HG03108 (cell line): ENCODE data around the gene SLC29A3.

Experiments
- ATAC-seq: cut with Tn5 transposase; IDR thresholded peaks from one replicate; pipeline ENCODE4 v1.9.1; 2021; ENCODE audit warnings: moderate library complexity; ENCODE audit not compliant: unreplicated experiment

SLC29A3 gene

DNA sequence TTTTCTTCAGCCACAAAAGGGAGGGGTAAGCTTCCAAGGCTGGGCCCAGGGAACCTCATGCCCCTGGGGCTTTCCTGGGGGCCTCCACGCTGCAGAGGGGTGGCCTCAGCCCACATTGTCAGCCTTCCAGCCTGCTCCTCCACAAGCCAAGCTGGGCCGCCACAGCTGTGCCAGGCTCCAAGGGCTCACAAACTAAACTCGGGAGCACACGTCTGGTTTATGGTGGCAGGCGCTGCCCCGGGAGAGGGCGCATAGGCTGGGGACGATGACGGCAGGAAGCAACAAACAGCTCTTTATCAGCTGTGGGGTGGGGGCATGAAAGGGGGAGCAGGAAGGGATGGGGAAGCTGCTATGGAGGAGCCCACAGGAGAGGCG, 71.4 kb downstream of the SLC29A3 start:
- ATAC-seq, result no peak

DNA sequence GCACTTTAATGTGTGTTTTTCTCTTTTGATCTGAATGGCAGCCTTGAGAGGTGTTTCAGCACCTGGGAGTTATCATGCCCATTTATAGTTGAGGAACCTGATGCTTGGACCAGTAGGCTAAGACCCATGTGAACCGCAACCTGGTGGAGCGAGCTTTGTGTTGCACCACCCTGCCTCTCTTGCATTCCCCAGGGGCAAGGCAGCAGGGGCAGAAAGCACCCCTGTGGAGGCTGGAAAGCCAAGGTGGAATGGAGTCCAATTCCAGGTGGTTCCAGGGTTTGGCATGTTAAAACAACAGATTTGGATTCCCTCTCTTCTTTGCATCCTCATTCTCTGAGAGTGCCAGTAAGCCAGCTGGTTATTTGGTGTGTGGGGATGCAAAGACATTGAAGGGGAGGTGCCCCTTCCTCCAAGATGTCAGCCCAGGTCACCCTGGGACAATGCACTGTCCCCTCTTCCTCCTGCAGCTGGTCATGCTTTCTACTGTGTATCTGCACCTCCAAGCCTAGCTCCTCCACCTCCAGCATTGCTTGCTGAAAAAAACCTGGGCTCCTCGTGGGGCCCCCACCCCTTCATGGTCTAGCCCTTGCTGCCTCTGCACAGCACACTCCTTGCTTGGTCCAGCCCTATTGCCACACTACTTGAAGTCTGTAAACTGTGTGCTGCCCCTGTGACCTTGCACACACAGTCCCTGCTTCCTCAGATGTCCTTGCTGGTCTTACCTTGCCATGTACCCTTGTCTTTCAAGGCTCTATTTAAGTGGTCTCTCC, 72.0 kb downstream of the SLC29A3 start:
- ATAC-seq, result no peak

DNA sequence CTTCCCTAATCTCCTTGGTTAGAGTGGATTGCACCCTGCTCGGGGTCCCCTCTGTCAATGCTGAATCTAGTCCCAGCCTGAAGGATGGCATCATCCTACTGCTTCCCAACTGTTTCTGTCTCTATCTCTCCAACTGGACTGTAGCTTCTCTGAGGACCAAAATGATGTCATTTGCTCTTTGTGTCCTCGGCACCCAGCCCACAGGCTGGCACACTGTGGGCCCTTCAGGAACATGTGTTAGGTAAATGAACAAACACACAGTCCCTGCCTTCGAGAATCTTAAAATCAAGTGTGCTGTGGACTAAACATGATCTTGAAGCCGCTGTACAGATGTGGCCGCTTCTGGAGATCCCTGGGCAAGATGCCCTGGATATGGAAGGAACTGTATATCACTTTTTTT, 72.6 kb downstream of the SLC29A3 start:
- ATAC-seq, result no peak

DNA sequence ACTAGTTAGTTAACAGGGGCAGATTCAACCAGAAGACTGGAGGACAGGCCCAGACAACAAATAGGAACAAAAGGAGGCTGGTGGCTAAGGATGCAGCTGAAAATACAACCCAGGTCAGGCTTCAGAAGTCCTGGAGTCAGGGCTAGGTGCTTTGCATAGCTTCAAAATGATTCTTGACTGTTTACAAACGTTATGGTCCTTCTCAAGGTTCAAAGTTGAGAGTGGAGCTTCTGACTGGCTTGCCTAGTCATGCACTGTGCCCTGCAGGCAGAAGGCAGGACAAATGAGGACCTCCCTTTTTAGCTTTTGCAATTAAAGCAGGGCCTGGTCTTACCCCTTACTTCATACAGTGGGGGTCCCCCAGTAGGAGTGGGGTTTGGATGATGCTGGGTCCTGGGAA, 73.2 kb downstream of the SLC29A3 start:
- ATAC-seq, result no peak

DNA sequence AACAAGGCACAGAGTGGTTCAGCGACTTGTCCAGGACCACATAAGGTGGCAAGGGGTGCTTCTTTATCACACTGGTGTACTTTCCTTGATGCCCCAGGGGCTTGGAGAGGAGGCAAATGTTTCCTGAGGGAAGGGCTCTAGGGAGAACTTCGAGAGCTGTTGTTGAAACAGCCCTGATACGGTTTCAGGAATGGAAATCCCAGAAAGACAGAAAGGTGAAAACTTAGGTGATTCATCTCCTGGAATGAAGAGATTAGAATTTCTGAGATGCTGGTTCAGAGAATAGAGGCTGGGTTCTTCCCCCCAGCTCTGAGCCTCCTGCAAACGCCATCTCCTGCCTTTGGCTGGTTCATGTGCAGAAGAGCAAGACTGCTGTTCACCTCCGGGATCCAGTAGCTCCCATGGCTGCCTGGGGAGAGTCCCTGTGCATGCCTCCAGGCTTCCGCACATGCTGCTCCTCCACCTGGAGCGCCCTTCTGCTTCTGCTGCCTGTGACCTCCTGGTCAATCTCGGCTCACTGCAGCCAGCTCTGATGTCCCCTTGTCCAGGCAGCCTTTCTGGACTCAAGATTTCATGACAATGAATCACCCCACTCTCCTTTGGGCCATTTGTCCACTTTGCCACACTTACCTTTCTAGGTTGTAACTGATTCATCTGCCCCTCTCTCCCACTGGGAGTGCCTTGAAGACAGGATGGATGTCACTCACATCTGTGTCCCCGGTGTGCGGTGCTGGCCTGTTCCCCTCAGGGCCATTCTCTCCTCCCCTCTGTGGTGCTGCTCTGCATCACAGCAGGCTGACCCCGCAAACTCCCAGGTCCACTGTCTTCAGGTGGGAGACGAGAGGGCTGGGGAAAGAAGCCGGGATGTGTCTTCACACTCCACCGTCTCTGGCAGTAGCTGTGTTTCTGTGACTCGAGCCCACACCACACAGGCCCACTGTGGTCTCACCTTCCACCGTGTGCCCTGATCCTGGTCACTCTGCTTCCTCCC, 74.0 kb downstream of the SLC29A3 start:
- ATAC-seq, result no peak

DNA sequence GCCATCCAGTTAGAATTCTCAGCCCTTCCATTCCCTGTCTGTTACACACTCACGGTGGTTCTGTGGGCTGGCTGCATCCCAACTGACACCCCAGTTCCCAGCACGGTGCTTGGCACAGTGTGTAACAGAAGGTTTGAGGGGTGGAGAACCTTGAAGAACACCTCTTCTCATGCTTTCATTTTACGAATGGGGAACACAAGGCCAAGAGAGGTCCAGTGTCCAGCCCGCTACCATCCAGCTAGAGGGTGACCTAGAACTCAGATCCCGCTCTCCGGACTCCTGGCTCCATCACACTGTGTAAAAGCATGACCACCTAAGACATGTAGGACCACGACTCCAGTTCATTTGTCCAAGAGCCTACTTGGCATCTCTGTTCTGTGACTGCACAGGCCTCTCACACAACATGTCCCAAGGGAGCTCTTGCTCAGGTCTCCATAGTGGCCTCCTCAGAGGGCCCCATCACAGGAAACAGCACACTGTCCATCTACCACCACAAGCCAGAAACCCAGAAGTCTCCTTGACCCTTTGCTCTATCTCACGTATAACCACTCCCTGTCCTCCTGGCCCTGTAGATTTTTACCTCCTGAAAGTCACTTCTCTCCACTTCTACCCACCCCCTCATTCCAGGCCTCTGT, 74.9 kb downstream of the SLC29A3 start:
- no peak for ATAC-seq

DNA sequence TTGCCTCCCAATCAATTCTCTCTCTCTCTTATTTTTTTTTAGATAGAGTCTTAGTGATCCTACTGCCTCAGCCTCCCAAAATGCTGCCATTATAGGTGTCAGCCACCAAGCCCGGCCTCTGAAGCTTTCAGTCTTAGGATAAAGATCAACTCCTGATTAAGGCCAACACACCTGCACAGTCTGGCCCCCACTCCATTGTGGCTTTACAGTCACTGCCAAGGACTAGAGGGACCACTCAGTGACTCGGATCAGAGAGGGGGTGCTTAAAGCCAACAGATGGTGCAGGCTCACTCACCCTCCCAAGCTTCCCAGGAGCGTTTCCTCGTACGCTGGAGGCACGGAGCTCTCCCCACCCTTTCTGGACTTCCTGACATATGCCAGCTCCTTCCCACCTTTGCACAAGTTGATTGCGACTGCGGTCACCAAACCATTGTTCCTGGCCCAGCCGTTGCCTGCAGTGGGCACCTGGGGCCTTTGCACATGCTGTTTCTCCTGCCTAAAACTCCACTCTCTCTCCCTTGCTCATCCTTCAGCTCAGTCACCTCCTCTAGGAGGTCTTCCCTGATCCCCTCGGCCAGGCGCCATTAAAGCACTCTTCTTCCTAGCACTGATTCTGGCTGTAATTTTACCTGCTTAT, 76.0 kb downstream of the SLC29A3 start:
- ATAC-seq, result no peak

DNA sequence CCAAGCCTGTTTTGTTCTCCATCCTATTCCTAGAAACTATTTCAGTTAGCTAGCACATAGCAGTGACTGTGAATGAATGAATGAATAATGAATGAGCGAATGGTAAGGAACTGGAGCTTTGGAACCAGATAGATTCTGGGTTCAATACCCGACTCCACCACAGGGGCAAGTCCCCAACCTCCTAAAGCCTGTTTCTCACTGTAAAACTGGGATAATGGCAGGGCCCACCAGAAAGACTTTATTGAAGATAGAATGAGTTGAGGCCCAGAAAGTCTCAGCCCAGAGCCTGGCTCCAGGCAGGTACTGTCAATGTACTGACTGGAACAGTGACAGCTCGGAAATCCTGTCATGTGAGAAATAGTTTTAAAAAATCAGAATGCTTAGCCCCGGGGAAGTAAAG, 76.6 kb downstream of the SLC29A3 start:
- no peak for ATAC-seq

DNA sequence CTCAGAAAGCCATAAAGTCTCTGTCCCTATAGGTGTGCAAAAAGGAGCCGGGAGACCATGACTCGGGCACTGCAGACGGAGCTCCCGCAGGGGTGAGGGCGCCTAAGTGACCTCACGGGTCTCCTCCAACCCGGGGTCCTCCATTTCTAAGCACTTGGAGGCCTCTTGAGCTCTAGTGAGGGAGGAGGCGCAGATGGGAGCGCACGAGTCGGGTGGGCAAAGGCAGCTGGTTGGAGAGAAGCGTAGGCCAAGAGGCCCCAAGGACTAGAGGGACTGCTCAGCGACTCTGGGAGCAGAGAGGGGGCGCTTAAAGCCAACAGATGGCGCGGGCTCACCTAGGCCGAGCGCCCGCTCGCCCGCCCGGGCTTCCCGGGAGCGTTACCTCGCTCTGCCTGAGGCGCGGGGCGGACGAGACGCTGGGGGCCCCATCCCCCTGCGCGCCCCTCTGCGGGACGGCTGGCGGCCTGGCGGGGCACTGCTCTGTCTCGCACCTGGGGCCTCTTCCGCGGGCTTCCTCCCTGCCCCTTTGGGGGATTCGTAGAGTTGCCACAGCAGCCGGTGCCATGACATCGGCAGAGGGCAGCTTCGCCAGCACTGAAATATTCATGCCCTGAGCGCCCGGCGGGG, 77.1 kb downstream of the SLC29A3 start:
- no peak for ATAC-seq

DNA sequence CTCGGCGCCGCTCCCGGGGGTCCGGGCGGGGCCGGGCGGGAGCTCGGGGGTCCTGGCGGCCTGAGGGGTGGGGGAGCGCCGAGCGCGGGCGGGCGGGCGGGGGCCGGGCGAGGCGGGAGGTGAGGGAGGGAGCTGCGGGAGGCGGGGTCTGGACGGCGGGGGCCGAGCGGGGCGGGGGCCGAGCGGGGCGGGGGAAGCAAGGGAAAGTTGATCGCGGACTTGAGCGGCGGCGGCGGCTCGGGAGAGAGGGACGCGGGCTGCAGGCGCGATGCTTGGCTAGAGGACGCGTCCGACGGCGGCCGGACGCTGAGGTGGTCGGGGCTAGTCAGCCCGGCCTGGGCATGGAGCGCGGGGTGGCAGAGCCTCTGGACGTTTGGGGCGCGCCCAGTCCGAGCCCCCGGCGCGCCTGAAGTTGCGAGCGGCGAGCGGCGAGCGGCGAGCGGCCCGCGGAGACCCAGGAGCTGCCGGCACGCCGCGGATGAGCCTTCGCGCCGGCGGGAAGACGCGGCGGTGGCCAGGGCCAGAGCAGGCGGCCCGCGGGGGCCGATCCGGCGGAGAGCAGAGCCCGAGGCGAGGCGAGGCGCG, 77.7 kb downstream of the SLC29A3 start, which contains the start of gene CDH23:
Gene CDH23 (plus strand): TSS at position 210 of the 585 bp plus-strand sequence. CDS start 42,912 bp downstream, outside the sequence.
- ATAC-seq, result no peak

DNA sequence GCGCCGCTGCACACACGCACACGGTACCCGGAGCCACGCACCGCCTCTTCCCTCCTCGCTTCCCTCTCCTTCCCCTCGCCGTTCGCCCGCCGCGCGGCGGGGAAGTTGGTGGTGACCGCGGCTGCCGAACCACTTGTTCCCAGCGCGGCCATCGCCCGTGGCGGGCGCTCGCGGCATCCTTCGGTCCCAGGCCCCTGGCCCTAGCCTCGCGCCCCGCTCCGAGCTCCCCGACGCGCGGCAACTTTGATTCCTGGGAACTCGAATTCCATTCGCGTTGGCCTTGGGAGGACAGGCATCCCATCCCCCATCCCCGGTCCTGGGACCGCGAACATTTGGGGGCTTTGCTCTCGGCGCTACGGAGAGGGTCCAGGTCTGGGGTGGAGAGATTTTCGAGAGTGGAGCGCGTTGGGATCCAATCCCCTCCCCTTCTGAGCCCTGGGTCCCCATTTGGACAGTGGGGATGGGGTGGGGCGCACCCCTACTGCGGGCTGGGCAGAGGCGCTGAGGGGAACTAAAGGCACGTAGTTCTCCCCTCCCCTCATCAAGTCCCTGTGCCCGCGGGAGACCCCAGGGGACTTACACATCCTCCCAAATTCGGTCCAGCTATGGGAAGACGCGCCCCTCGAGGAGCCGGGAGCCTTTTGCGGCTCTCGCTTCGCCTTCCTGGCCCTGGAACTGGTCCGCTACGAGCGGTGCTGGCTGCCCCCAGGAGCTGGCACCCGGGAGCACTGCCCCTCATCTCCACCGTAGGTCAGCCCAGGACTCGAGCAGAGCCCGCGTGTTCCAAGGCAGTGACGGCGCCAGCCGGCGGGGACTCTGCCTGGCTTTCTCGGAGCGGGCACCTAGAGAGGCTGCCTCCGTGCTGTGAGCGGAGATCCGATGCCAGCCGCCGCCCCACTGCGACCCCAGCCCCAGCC, 78.5 kb downstream of the SLC29A3 start:
- no peak for ATAC-seq

DNA sequence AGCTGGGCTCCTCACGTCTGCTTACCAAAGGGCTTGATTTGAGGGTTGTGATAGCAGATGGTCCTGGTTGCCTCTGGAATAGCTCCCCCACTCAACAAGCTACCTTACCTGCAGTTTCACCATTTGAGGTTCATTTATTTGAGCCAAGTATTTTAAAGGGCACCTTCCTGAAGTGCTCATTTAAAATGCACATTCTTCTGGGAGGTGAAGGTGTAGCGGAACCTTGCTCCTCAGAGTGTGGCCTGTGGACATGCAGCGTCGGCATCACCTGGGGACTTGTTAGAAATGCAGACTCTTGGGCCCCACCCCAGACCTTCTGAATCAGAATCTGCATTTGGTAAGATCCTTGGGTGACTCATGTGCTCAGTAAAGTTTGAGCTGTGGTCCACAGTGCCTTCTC, 79.9 kb downstream of the SLC29A3 start:
- no peak for ATAC-seq

DNA sequence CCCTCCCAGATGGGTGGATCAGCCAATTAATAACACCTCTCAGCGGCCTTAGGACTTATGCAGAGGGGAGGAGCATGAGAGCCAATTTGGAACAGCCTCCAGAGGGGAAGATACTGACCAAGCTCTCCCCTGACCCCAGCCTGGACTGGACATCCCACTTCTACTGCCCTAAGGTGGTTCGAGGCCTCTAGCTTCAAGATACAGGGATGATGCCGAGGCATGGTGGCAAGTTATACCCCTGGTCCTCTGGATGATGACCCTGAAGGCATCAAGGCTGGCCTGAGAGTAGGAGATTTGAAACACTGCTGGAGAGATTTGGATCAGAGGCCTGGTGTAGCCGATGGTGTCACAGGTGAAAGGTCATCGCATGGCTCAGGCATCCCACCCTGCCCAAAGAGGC, 80.9 kb downstream of the SLC29A3 start:
- ATAC-seq, result no peak

DNA sequence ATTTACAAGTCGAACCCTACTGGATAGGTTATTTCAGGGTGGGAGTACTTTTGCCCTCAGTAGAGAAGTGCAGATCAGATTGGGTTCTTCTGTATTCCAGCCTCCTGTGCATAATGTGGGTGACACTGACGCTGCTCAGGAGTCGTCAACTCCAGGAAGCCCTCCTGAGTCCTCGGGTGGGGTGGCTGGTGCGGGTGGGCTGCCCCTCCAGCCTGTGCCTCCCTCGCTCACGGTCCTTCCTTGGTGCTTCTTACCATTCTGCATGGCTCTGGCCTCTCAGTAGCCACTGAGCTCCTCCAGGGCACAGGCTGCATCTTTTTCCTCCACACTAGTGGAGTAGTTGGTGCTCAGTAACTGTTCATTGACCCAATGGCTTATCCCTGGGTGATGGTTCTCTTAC, 82.0 kb downstream of the SLC29A3 start:
- ATAC-seq, result no peak

DNA sequence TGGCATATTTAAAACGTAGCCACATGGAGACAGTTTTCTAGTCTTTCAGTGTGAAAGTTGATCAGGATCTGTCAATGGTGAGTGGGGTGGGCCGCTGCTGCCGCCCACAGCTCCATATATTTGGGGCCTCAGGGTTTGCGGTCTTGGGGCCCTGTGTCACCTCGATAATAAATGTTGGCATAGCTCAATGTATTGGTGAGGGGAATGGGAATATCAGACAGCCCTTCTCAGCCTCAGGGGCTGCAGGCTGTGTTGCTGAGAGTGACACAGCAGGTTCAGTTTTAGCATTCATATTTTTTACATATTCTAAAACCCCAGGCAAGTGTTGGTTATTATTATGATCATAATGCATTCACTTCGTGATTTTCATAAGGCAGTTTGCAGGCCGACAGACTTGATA, 82.9 kb downstream of the SLC29A3 start:
- ATAC-seq, result no peak

DNA sequence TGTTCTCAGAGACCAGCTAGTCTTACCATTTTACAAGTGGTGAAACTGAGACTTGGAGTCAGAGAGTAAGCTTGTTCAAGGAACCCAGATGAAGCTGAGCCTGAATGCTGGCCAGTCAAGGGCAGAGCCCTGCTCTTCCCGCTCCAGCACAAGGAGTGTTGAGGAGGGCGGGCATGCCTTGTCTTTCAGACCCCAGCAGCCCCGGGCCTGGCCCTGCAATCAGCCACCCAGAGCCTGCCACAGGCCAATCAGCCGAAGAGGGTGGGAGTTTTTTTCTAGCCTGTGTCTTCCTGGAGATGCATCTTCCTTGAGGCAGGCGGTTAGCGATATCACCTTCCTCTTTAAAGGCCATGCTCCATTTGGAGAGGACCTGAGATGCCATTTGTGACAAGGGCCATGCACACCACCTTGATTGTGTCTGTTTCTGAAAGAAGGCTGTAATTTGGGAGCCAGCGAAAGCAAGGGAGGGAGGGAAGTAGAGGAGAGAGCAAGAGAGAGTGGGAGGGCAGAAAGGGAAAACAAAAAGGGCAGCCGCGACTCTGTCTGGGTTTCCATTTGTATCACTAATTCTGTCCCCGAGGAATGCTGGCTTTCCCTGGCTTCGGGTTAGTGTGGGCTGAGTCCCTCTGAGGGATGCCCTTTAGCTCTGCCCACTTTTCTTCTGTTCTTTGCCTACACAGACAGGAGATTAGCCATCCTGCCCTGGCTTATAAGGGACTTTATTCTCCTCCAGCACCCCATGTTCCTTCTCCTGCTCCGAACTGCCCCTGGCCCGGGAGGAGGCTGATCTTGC, 85.6 kb downstream of the SLC29A3 start:
- no peak for ATAC-seq

DNA sequence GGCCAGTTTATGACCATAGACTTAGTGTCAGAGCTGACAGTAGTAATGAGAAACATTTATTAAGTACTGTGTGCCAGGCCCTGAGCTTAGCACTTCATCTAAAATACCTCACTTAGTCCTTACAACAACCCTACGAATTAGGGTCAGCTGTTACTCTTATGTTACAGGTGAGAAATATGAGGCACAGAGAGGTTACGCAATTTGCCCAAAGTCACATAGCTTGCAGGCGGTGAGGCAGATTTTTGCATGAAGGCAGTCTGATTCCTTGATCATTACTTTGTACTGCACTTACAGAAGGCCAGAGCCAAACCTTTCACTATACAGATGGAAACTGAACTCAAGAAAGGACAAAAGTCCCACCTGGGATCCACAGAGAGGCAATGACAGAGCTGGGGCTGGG, 87.8 kb downstream of the SLC29A3 start:
- ATAC-seq, result no peak
